CMK (cell line): ENCODE measurements around the gene GHR.
"Not testable (repeated sequence)": the region's sequence is repeated elsewhere in the genome, so short reads cannot be mapped to it uniquely, and the experiment has no call there.

Experiments
- DNase-seq: peaks from one replicate; pipeline ENCODE4 v3.0.0-alpha.2; 2010; ENCODE audit warnings: low read depth

GHR gene

DNA sequence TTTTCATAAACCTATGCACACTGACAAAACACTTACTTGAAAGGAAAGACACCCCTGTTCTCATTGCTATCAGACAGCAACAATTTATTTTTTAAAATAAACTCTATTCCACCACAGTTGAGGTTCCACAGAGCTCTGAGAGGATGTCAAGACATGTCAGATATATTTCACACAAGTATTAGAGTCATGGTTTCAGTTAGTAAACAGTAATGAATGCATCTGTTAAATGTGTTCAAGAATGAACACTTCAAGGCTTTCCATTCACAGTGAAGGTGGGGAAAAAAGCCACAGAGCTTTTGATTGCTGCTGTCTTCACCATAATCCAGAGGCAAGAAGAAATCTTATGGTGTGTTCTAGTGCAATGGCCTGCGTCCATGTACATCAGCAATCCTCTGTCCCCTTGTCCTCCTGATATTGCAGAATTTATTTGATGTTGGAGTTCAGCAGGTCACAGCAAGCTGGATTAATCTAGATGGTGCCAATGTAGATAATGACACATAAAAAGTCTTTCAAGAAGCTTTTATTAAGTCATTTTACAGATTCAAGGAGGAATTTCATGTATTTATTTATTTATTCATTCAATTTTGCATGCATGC is 146.8 kb downstream of the GHR start:
- DNase-seq, result no peak

- no peak for DNase-seq
Observed at GRCh38 chr5:42570966-42571960, 148.0 kb downstream of the GHR start.

DNA sequence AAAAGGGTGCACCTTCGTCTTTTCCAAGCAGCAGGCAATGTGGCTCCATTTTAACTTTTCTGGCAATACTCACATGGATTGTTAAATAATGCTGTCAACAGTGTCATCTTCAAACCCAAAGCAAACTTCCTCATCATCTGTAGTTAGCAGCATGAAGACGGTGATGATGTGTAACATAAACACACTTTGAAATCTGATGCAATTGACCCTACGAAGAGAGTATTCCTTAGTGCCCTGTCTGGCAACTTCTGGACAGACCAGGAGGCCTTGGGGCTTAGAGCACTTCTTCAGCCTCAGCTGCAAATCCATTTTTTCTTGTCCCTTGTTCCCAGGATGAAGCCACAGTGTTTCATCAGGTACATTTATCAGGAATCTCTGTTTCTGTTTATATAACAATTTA is 149.1 kb downstream of the GHR start:
- no peak for DNase-seq

GRCh38 chr5:42573386-42573785 is 150.1 kb downstream of the GHR start:
- no peak for DNase-seq

GRCh38 chr5:42575914-42576313 is 152.7 kb downstream of the GHR start:
- DNase-seq, result not testable (repeated sequence)

- DNase-seq, result not testable (repeated sequence)
Observed at GRCh38 chr5:42578901-42579300, 155.7 kb downstream of the GHR start.

DNA sequence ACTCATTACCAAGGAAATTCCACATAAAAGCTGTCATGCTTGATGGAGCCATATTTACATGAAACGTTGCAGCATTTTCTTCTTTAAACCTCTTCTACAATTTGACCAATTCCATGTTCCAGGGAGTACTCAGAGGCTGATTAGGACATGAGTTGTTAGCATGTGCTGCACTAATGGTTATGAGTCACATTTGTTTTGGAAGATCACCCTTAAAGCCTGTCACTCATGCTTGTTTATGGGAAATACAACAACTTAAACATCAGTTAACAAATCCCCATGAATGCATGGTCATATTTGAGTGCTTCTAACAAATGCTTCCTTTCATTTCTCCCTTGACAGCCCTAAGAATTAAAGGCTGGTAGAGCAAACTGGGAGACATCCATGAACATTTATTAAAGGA is 156.1 kb downstream of the GHR start:
- DNase-seq, result no peak

GRCh38 chr5:42581845-42582244 is 158.6 kb downstream of the GHR start:
- DNase-seq, result no peak

DNA sequence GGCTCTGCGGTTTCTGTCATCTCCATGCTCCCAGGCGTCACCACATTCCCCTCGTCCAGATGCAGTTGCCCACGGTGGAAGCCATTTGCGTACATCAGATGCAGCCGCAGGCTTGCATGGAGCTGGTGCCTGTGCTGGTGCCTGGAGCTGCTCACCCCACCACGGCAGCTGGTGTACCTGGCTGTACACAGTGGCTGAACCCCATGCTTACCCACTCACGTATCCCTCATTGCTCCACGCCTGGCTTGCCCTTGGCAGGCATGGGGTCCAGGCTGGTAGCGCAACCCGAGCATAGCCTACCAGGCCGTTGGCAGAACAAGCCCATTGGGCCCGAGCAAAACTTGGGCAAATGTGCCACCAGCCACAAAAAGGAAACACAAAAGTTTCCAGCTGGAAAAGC is 159.5 kb downstream of the GHR start:
- DNase-seq, result no peak

DNA sequence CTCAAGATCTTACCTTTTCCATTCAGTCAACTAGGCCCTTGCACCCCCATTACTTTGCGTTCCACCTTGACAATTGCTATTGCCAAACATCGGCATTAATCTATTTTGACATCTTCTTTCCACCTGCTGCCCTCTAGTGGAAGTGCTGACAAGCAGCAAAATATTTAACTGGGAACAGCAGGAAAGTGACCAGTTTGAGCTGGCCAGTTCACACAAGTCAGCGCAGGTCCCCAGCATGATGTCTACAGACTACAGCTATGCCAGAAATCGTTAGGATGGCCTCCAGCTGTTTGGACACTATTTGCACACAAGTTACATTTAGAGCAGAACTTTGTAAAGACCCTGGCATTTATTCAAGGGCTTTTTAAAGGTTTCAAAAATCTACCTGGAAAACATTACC is 160.1 kb downstream of the GHR start:
- peak; percentile 11 for DNase-seq

GRCh38 chr5:42586625-42587024 is 163.4 kb downstream of the GHR start:
- DNase-seq, result no peak

DNA sequence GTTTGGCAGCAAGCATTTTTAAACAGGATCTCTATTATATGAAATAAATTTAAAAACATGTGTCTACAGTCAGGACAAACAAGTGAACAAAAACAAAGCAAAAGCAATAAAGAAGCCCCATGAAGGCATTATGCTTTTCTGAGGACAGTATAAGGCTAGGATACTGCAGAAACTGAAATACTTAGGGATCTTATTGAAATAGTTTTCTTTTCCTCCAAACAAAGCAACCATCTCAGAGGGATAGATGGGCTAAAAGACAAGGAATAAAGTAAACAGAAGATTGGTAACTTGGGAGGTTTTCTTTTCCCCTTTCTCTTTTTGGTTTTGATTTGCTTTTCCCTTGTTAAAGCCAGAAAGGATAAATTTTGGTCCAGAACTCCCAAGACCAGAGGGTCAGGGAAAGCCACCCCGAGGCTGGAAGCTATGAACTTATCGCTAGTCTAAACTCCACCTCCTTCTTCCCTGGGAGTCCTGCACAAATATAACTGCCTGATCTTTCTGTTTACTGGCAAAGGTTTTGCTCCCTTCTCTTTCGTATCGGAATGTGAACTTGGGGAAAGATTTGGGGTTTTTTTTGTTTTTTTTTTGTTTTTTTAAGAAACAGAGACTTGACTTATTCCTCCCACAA is 164.0 kb downstream of the GHR start:
- DNase-seq, result no peak

DNA sequence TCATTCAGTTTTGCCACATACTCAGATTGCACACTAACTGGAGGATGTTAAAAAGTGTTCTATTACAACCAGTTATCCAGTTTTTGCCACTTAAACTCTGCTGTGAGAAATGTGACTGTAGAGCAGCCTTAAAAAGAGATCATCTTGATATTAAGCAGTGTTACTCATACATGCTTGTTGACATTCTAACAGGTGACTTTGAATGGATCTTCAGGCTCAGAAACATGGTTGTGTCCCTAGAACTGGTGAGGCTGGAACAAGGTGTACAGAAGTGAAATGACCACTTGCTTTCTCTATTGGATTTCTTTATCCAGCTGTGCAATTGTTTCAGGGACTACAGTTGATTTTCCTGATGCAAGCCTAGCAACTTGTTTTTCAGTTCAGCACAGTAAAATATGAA is 167.3 kb downstream of the GHR start:
- DNase-seq, result no peak

GRCh38 chr5:42591015-42591414 is 167.8 kb downstream of the GHR start:
- DNase-seq, result no peak

DNA sequence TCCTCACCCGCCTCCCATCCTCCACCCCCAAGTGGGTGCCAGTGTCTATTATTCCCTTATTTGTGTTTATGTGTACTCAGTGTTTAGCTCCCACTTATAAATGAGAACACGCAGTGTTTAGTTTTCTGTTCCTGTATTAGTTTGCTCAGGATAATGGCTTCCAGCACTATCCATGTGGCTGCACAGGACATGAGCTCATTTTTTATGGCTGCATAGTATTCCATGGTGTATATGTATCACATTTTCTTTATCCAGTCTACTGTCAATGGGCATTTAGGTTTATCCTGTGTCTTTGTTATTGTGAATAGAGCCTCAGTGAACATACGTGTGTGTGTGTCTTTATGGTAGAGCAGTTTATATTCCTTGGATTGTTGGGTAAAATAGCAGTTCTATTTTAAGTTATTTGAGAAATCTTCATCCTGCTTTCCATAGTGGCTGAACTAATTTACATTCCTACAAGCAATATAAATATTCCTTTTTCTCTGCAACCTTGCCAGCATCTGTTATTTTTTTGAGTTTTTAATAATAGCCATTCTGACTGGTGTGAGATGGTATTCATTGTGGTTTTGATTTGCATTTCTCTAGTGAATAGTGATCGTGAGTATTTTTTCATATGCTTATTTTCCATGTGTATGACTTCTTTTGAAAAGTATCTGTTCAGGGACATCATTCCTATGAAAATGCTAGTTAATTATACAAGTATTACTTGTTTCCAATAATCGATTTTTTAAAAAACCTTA is 169.3 kb downstream of the GHR start:
- no peak for DNase-seq

- no peak for DNase-seq
Observed at GRCh38 chr5:42593591-42593990, 170.4 kb downstream of the GHR start.

- no peak for DNase-seq
Observed at GRCh38 chr5:42595597-42595996, 172.4 kb downstream of the GHR start.

DNA sequence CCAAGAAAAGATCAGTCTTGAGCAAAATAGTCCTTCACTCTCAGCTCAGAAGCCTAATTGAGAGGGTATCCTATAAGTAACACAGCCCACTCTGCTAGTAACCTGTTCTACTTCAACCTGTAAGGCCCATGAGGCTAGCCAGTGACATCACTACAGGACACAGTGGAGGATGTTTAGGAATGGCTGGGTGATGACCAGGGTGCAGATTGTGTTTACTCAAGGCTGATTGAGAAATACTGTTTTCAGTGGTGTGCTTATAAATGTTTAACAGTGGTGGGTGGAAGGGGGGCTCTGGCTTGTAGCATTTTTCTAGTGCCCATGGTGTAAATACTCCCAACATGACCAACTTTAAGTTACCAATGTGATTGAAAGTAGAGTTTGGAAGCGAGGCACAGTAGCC is 173.6 kb downstream of the GHR start:
- DNase-seq, result no peak

DNA sequence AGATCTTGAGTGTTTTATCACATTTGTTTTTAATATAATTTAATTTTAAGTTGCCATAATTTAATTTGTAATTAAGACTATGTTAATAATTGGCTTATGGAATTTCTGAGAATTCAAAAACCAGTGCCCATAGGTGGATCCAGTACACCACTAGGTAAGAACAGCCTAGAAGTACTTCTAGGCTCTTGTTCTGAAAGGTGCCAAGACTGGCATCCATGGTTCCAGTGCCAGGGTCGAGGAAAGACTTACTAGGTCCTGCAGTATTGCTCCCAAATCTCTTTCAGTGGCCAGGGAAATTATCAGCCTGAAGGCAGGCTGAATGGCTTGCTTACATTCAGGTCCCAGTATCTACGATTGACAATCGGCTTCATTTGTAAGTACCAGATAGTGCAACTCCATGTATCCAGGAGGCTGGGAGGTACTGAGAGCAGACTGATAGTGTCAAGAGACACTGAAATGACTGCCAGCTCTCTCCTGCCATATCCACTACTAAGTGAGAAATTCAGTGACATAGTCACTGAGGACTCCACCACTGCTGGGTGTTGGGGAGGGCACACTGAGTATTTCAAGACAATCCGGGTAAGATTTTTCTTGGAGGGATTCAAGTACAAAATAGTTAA is 174.2 kb downstream of the GHR start:
- no peak for DNase-seq

DNA sequence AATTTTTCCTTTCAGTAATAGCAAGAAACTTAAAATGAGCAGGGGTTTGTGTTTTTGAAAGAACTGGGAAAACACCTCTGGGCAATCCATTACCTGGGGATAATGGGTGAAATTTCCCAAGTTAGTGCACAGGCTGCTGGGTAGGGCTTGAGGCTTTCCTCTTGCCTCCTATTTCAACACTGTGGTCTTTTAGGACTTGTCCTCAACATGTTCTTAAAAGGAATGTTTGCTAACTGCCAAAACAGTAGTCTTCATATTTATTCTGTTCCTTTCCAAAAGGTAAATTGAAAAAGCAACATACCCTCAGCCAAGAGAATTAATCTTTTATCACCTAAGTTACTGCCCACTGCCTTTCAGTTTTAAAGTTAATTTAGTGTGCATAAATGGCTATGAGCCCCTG is 175.1 kb downstream of the GHR start:
- no peak for DNase-seq

- no peak for DNase-seq
Observed at GRCh38 chr5:42599106-42599505, 175.9 kb downstream of the GHR start.

DNA sequence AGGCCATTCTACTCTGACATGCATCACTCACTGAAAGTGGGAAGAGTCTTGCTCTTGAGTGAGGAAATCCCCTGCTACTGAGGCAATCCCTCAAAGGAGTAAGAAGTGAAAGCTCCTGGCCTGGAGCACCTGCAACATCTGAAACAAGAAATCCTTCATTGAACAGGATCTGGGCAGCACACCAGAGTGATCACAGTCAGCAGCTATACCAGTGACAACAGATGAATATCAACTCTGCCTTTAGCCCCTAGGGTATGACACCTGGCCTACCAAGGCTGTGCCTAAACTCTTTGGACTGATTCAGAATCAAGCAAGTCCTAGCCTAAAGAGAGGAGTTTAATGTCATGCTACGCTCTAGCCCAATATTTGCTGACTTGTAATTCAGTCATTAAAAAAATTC is 177.2 kb downstream of the GHR start:
- no peak for DNase-seq
